ENCODE data around the gene CAMSAP3.
"Not testable (repeated sequence)": the region's sequence is repeated elsewhere in the genome, so short reads cannot be mapped to it uniquely, and the experiment has no call there.

The CAMSAP3 gene

GRCh38 chr19:7575434-7576040, 20.1 kb upstream of the CAMSAP3 start:
- no peak for DNase-seq (ENCODE audit: low read depth in 2 of 2)

- DNase-seq (ENCODE audit: low read depth in 2 of 2): not testable (repeated sequence)
Measured at GRCh38 chr19:7577422-7577821, 18.2 kb upstream of the CAMSAP3 start.

- DNase-seq (ENCODE audit: low read depth in 2 of 2): no peak
Measured at GRCh38 chr19:7578127-7578526, 17.5 kb upstream of the CAMSAP3 start.

GRCh38 chr19:7579182-7579581, 16.5 kb upstream of the CAMSAP3 start:
- DNase-seq (ENCODE audit: low read depth in 2 of 2): no peak

- DNase-seq (ENCODE audit: low read depth in 2 of 2): no peak
Measured at GRCh38 chr19:7582446-7582845, 13.2 kb upstream of the CAMSAP3 start.

GRCh38 chr19:7589822-7590221, 5.8 kb upstream of the CAMSAP3 start:
- no peak for DNase-seq (ENCODE audit: low read depth in 2 of 2)

GRCh38 chr19:7590256-7590655, 5.4 kb upstream of the CAMSAP3 start:
- DNase-seq (ENCODE audit: low read depth in 2 of 2): no peak

- no peak for DNase-seq (ENCODE audit: low read depth in 2 of 2)
Measured at GRCh38 chr19:7596211-7596937, 711 bp downstream of the CAMSAP3 start.

GRCh38 chr19:7597689-7598088, 2.0 kb downstream of the CAMSAP3 start:
- DNase-seq (ENCODE audit: low read depth in 2 of 2): no peak

GRCh38 chr19:7598180-7598579, 2.5 kb downstream of the CAMSAP3 start:
- no peak for DNase-seq (ENCODE audit: low read depth in 2 of 2)

GRCh38 chr19:7600721-7601120, 5.1 kb downstream of the CAMSAP3 start:
- no peak for DNase-seq (ENCODE audit: low read depth in 2 of 2)

- DNase-seq (ENCODE audit: low read depth in 2 of 2): no peak
Measured at GRCh38 chr19:7602240-7602934, 6.7 kb downstream of the CAMSAP3 start.

GRCh38 chr19:7602935-7603497, 7.4 kb downstream of the CAMSAP3 start:
- no peak for DNase-seq (ENCODE audit: low read depth in 2 of 2)

GRCh38 chr19:7603919-7604318, 8.3 kb downstream of the CAMSAP3 start:
- no peak for DNase-seq (ENCODE audit: low read depth in 2 of 2)

GRCh38 chr19:7605490-7606222, 10.0 kb downstream of the CAMSAP3 start:
- DNase-seq (ENCODE audit: low read depth in 2 of 2): no peak

GRCh38 chr19:7606289-7606688, 10.6 kb downstream of the CAMSAP3 start:
- no peak for DNase-seq (ENCODE audit: low read depth in 2 of 2)

GRCh38 chr19:7607212-7607873, 11.7 kb downstream of the CAMSAP3 start:
- no peak for DNase-seq (ENCODE audit: low read depth in 2 of 2)

GRCh38 chr19:7607874-7608560, 12.4 kb downstream of the CAMSAP3 start:
- no peak for DNase-seq (ENCODE audit: low read depth in 2 of 2)

GRCh38 chr19:7610491-7611240, 15.0 kb downstream of the CAMSAP3 start:
- no peak for DNase-seq (ENCODE audit: low read depth in 2 of 2)
